ENCODE data around the gene SWT1.

SWT1 gene

DNA sequence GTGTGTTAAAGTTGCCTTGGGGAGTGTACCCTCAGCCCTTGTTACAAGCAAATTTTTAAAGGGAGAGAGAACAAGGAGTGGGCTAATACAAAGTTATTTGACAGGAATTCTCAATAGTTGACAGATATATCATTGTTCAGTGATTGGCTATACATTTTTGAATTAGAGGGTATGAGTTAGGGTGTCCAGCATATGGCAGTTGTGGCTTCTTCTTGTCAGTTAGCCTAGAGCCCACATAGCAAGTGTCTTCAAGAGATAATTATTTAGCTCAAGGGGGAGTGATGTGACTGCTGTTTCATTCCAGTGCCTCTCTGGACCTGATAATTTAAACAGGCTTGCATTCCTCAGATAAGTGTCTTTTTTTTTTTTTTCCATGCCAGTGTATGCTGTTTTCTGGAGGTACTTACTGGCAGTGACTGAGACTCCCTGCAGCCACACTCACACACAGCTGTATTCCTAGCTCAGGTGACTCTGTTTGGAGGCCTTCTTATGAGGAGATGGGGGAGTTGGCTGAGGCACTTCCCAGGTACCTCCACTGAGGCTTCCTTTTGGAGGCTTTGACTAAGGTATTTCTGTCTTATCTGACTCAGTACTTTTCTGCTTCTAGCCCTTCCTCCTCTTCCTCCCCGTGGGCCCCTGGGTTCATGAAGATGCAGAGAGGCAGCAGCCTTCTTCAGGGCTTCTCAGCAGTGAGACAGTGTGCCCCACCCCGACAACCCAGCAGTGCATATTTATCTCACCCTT is 127.7 kb downstream of the SWT1 start:
- no peak for DNase-seq

DNA sequence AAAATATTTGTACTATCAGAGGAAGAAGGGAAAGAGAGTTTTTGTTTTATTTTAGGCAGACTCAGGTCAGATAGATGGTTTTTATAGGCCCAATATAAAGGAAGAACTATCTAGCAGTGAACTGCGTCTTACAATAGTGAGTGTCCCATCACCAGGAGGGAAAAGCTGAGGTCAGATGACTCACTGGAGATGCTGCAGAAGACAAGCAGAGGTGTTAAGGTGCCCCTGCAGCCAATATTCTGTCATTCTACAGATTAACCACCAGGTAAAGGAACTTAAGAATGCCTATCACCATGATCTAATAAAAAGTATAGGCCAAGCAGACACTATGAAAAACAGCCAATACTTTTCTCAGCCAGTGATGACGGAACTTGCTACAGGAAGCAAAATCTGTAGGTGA is 130.5 kb downstream of the SWT1 start:
- DNase-seq: no peak

DNA sequence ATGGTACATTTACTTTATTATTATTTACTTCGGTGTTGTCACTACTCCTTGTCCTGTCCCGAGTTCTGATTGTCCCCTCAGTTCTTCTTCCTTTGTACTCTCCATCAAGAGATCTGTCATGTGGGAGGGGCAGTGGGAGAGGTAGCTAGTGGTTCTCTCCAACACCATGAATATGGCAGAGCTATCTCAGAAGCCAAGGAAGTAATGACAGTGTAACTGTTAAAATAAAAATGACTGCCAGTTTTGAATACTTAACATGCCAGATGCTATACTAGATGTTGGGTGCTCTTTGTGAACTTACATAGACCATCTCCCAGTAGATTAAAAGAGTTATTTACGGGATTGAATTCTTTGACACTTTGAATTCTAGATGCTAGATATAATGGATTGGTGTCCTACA is 131.5 kb downstream of the SWT1 start:
- no peak for DNase-seq

GRCh38 chr1:185289880-185290279 is 132.9 kb downstream of the SWT1 start:
- no peak for DNase-seq

GRCh38 chr1:185291159-185291558 is 134.2 kb downstream of the SWT1 start:
- DNase-seq: no peak

GRCh38 chr1:185291652-185292051 is 134.7 kb downstream of the SWT1 start:
- no peak for DNase-seq

- DNase-seq: no peak
These were observed 135.3 kb downstream of the SWT1 start for GRCh38 chr1:185292237-185292636.

DNA sequence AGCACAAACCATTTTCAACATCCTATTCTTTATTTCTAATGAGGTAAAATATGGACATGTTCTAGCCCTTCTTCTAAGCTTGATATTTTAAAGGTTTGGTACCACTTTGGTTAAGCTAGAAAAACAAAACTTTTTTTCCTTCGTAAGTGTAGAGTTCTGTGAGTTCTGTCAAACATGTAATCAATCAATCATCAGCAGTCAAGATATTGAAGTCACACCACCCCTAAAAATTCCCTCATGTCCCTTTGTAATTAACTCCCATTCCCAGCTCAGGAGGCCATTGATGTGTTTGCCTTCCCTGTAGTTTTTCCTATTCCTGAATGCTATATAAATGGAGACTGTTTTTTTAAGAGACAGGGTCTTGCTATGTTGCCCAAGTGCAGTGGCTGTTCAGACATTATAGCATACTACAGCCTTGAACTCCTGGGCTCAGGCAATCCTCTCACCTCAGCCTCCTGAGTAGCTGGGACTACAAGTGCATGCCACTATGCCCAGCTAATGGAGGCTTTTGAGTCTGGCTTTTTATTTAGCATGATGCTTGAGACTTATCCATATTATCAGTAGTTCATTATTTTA is 137.1 kb downstream of the SWT1 start:
- no peak for DNase-seq

DNA sequence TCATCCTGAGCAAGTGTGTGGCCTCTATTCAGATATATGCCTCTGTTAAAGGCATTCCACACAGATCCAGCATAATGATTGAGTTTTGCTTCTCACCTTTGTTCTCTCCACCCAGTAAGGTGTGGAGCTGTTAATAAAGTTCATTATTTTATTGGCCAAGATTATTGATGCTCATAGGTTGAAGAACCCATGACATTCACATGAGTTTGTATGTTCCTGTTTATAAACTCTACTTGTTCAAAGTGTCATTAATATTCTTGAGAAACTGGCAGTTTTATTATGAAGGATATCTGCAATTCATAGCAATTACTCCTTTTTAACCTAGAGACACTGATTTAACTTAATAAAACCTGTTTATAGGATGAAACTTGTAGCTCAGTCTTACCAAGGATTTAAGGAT is 138.1 kb downstream of the SWT1 start:
- DNase-seq: no peak

- no peak for DNase-seq
These were observed 141.0 kb downstream of the SWT1 start for GRCh38 chr1:185297982-185298381.

DNA sequence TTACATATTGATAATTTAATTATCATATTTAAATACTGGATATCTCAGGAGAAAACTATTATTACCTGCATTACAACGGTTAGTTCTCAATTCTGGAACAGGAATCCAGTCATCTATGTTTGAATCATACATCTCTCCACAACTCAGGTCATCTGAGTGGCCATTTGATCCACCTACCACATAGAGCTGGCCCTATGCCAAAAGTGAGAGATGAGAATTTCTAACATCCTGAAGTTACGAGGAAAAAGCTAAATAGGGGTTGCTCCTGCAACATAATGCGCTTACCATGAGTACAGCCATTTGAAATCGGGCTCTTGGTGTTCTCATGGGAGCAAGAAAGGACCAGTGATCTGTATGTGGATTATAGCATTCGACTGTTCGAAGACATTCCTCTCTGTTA is 143.2 kb downstream of the SWT1 start:
- no peak for DNase-seq

- no peak for DNase-seq
These were observed 148.5 kb downstream of the SWT1 start for GRCh38 chr1:185305419-185305818.

GRCh38 chr1:185308126-185308525 is 151.2 kb downstream of the SWT1 start:
- no peak for DNase-seq

GRCh38 chr1:185309566-185309965 is 152.6 kb downstream of the SWT1 start:
- DNase-seq: no peak

DNA sequence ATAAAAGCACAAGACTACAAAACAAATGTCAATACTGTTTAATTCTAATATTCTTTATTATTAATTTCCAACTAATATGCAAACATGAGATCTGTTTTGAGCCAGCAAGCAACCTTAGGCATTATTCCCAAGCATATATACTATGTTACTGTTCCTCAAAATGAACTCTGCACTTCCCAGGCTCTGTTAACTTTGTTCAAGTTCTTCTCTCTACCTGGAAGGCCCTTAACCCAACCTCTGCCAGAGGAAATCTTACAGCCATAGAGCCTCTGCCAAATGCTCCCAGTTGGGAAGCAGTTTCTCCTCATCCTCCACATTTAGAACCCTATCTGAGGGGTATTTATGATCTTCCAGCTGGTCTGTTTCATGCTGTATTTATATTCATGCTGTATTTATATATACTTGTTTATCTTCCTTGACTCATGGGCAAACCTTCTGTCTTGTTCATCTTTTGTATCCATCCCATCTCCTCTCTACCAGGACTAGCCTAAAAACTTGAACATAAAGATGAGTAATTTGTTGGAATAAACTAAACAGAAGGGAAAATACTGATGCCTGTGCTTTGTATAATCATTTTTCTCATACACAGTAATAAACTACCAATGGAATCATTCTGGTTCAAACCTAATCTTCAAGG is 154.7 kb downstream of the SWT1 start:
- DNase-seq: no peak

DNA sequence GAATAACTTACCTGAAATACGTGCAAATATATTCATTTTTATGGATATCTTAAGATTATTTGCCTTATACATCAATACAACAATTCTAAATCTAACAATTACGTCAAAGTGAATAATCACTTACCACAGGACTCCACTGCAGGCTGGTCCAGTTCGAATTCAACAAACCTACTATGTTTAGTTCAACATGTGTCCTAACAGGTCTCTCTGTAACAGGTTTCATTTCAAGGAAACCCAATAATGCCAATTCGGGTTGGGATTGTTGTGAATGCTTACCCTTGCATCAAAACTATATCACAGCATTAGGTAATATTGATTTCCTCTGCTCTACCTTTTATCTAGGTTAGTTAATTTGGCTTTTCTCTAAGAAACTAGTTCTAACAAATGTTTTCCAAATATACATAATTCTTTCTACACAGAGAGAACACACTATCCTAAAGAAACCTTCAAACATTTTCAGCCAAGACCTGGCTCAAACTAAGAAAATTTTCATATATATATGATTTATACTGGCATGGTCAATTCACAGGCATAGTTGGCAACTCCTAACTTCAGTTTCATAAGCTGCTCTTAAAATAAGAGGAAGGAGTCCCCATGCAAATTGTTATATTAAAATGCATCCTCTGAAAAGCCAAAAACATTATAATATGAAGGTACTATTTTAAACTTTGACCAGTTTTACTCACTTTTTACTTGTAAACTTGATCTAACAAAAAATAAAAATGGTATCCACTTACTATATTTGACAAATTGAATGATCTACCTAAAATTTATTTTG is 155.6 kb downstream of the SWT1 start:
- DNase-seq: no peak

GRCh38 chr1:185314411-185314810 is 157.4 kb downstream of the SWT1 start:
- no peak for DNase-seq

- no peak for DNase-seq
These were observed 158.6 kb downstream of the SWT1 start for GRCh38 chr1:185315445-185316071.

DNA sequence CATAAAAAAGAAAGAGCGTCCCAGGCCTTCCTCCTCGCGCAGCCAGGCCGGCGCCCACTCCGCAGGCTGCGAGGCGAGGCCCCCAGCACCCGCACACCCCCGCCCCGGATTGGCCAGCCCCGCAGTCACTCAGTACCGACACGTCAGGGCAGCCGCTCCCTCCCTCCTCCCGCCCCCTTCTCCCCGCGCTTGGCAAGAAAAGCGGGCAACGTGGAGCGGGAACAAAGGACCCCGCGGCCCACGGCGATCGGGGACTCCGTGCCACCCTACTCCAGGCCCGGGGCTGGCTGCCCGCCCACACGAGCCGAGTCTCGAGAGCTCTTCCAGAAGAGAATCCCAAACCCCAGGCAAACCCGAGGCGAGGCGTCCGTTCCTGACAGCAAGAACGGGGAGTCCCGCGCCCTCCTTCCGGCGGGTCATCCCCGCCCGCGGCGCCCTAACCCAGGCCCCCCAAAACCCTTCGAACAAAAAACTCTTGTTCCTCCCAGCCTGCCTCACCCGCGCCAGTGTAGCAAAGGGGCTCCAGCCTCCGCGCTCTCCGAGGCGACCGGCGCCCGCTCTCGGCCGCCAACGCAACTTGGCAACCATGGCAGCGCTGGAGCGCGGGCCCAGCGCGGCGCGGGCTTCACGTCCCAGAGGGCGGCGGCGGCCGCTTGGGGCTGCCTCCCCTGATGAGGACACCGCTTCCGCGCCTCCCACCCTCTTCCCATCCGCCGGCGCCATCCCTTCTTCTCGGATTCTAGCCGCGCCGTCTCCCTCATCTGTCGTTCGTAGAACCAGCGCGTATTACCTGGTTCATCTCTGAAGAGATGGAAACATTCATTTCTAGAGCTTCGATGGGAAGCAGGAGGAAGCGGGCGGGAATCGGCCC is 159.4 kb downstream of the SWT1 start:
- peak; percentile 23 to 97 (median 90) for DNase-seq

GRCh38 chr1:185317034-185317885 is 160.3 kb downstream of the SWT1 start, which contains the start of gene IVNS1ABP:
TSS of gene IVNS1ABP (minus strand) at chr1:185317243. CDS start at chr1:185309493, 7,750 bp downstream.
- peak; percentile 41 to 97 (median 94) for DNase-seq

All from amygdala (tissue), 56 donors.